ENCODE measurements around the gene USP37. TPM values are rescaled to one million over a fixed set of nuclear protein-coding genes. Genes with fewer than 3 reads are reported as not detected.

USP37 gene
- total and polyA plus RNA-seq, 2 of the 4 experiments (the other 2 are of a cell fraction) = 1.6 to 6.5 TPM

DNA sequence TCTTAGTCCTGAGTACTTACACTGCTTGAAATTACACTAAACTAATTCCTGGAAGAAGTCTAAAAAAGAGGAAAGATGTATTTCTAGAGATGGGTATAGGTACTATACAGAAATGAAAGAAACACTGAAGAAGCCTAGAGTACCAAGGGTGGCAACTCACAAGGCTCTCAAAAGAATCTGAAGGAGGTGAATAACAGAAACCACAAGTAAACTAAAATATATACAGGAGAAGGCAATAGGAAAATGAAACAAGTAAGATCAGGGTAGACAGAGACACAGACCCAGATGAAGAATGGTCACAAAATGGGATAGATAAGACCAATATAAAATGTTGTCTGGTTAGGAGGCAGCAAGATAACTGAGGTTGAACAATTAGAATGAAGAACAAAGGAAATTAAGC, 59.9 kb downstream of the USP37 start:
- H3K36me3 ChIP-seq (ENCODE audit: control insufficient read depth, insufficient read depth, low read length) = no peaks in the 10 kb centered on the region
- in situ Hi-C loops (cut with MboI; ENCODE audit: low sequenced_read_pairs) (no loop called here), intact Hi-C loops (cut with micrococcal nuclease) (no loop called here), dilution Hi-C loops (cut with HindIII; ENCODE audit: low sequenced_read_pairs, unreplicated experiment) (no loop called here)
- H3K18ac ChIP-seq (ENCODE audit: low read depth, low read length) = no peak overlapping the region
- no peak overlapping the region for H2AFZ ChIP-seq (replicated peaks; ENCODE audit: low read length, poor library complexity)
- CTCF ChIA-PET = no interaction called here
- no peaks in the 10 kb centered on the region for H3K9me3 ChIP-seq (ENCODE audit: control insufficient read depth, insufficient read depth, low read length)
- no peak overlapping the region for H3K56ac ChIP-seq (ENCODE audit: extremely low read depth, insufficient read depth, low read length)
- POLR2A ChIA-PET (ENCODE audit: unreplicated experiment) = no interaction called here
- H2BK120ac ChIP-seq (ENCODE audit: low read depth, low read length) = no peak overlapping the region
- no peak overlapping the region for H3K9ac ChIP-seq (ENCODE audit: low read depth, low read length)
- TF ChIP-seq MXI1 (IDR thresholded peaks at IDR 0.05; ENCODE audit: borderline replicate concordance, low read depth, low read length) (no peak), MAFK (IDR thresholded peaks at IDR 0.05; ENCODE audit: low read depth, low read length) (no peak), RCOR1 (IDR thresholded peaks at IDR 0.05; ENCODE audit: insufficient replicate concordance, low read length) (no peak), NFE2L2 (IDR thresholded peaks at IDR 0.05; ENCODE audit: low read depth, low read length) (no peak), SMC3 (IDR thresholded peaks at IDR 0.05; ENCODE audit: low read depth, low read length) (no peak), RAD21 (IDR thresholded peaks at IDR 0.05; ENCODE audit: low read length) (no peak), MAZ (IDR thresholded peaks at IDR 0.05; ENCODE audit: borderline replicate concordance, low read depth, low read length) (no peak), BHLHE40 (IDR thresholded peaks at IDR 0.05; ENCODE audit: low read depth, low read length) (no peak)
- TF ChIP-seq, protein P1, sequence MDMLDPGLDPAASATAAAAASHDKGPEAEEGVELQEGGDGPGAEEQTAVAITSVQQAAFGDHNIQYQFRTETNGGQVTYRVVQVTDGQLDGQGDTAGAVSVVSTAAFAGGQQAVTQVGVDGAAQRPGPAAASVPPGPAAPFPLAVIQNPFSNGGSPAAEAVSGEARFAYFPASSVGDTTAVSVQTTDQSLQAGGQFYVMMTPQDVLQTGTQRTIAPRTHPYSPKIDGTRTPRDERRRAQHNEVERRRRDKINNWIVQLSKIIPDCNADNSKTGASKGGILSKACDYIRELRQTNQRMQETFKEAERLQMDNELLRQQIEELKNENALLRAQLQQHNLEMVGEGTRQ (IDR thresholded peaks at IDR 0.05; ENCODE audit: low read depth, low read length) = no peak
- no peak overlapping the region for H2BK15ac ChIP-seq (ENCODE audit: low read depth, low read length)
- H4K91ac ChIP-seq (ENCODE audit: insufficient read depth, low read depth, low read length) = no peak overlapping the region
- no peak overlapping the region for H4K8ac ChIP-seq (ENCODE audit: low read depth in 2 of 2, low read length in 2 of 2)
- no peak overlapping the region for H2AK9ac ChIP-seq (replicated peaks; ENCODE audit: low read depth, low read length, poor library complexity)
- H4K20me1 ChIP-seq (ENCODE audit: insufficient read depth, low read length) = no peaks in the 10 kb centered on the region
- H2AK5ac ChIP-seq (ENCODE audit: low read depth, low read length) = no peak overlapping the region
- no peak for DNase-seq
- H3K4me2 ChIP-seq (ENCODE audit: low read depth, low read length) = no peak overlapping the region
- no peak overlapping the region for H2BK20ac ChIP-seq (ENCODE audit: low read depth, low read length)
- no peak overlapping the region for H3K4ac ChIP-seq (ENCODE audit: low read depth, low read length)
- H3K79me1 ChIP-seq (ENCODE audit: low read depth in 1 of 2, low read length in 2 of 2) = peaks cover 5 to 6% of the 10 kb centered on the region in 2 experiments; a peak in 2 of 4 replicates
- no peak overlapping the region for H3K4me3 ChIP-seq (ENCODE audit: insufficient read depth, low read depth, low read length)
- no peak overlapping the region for H3K23ac ChIP-seq (ENCODE audit: low read depth, low read length)
- no peak overlapping the region for H3K14ac ChIP-seq (replicated peaks; ENCODE audit: low read depth, low read length)
- H3K27me3 ChIP-seq (ENCODE audit: control insufficient read depth, insufficient read depth, low read length) = no peaks in the 10 kb centered on the region
- no peak for ATAC-seq (ENCODE audit: low read depth)
- H3K4me1 ChIP-seq (ENCODE audit: control insufficient read depth, insufficient read depth, low read length) = no peaks in the 10 kb centered on the region
- H2BK5ac ChIP-seq (ENCODE audit: low read depth, low read length, poor library complexity, severe bottlenecking) = no peak overlapping the region
- H4K5ac ChIP-seq (ENCODE audit: low read depth, low read length) = no peak overlapping the region
- no peak overlapping the region for H3K27ac ChIP-seq (ENCODE audit: insufficient read depth, low read length)
- 0 out of 2 replicates have a peak, but pooled peaks cover 2% of the 10 kb centered on the region for H3K9me1 ChIP-seq (ENCODE audit: insufficient read depth, low read length)
- BruUV-seq (replicated peaks) = no TSS peak

Measured in IMR-90 (cell line).